ENCODE data around the gene AAK1.

DNA sequence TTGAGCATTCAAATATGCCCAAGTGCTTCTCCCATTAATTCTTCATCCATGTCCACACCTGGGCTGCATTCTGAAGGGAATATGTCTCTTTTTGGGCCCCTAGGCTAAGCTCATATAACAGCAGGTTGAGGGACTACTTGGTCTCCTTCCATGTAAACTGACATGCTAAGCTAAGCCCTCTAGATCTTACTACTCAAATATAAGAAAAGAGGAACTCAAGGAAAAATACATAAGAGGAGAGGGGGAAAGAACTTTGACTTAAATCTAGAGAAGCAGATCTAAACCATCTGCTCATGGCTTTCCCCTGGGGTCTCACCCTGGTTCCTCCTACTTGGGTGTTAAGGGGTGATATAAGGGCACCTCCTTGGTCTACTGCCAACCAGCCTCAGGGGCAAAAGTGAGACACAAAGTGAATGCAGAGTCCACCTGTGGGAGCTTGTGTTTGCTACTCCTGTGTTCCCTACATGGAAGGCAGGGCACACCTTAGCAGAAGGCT lies 186.5 kb downstream of the AAK1 start:
- TF ChIP-seq, protein P1, sequence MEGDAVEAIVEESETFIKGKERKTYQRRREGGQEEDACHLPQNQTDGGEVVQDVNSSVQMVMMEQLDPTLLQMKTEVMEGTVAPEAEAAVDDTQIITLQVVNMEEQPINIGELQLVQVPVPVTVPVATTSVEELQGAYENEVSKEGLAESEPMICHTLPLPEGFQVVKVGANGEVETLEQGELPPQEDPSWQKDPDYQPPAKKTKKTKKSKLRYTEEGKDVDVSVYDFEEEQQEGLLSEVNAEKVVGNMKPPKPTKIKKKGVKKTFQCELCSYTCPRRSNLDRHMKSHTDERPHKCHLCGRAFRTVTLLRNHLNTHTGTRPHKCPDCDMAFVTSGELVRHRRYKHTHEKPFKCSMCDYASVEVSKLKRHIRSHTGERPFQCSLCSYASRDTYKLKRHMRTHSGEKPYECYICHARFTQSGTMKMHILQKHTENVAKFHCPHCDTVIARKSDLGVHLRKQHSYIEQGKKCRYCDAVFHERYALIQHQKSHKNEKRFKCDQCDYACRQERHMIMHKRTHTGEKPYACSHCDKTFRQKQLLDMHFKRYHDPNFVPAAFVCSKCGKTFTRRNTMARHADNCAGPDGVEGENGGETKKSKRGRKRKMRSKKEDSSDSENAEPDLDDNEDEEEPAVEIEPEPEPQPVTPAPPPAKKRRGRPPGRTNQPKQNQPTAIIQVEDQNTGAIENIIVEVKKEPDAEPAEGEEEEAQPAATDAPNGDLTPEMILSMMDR (IDR thresholded peaks at IDR 0.05; ENCODE audit: low read depth, low read length): no peak
- TF ChIP-seq EZH2phosphoT487 (IDR thresholded peaks at IDR 0.05; ENCODE audit: low read depth): no peak

Measured in OCI-LY3 (cell line).